GM19193 (cell line): ENCODE data around the gene PPP4C.

ENCODE experiments used
- POLR2A ChIP-seq: IDR thresholded peaks from 4 replicates; pipeline ENCODE4 v1.6.1; 2011; ENCODE audit not compliant: insufficient read depth, insufficient read length; ENCODE audit errors: extremely low read depth

The PPP4C gene

GRCh38 chr16:30085820-30086219 is 10.0 kb downstream of the PPP4C start:
- TF ChIP-seq POLR2A, result no peak

GRCh38 chr16:30086291-30087140 is 10.7 kb downstream of the PPP4C start:
- peak; percentile 13 for TF ChIP-seq POLR2A

GRCh38 chr16:30087181-30087898 is 11.5 kb downstream of the PPP4C start:
- TF ChIP-seq POLR2A, result no peak

GRCh38 chr16:30088237-30088831 is 12.5 kb downstream of the PPP4C start:
- TF ChIP-seq POLR2A, result no peak

- no peak for TF ChIP-seq POLR2A
Observed at GRCh38 chr16:30088832-30089624, 13.2 kb downstream of the PPP4C start.

GRCh38 chr16:30090610-30091331 is 15.0 kb downstream of the PPP4C start:
- no peak for TF ChIP-seq POLR2A

- TF ChIP-seq POLR2A, result peak; percentile 68
Observed at GRCh38 chr16:30091474-30092372, 15.9 kb downstream of the PPP4C start, which contains the start of gene TBX6. TBX6 (minus strand) TSS chr16:30091924; CDS start chr16:30091193, 731 bp downstream.

- TF ChIP-seq POLR2A, result no peak
Observed at GRCh38 chr16:30092373-30093010, 16.7 kb downstream of the PPP4C start.

GRCh38 chr16:30094541-30095165 is 18.9 kb downstream of the PPP4C start:
- no peak for TF ChIP-seq POLR2A

GRCh38 chr16:30095166-30096078 is 19.6 kb downstream of the PPP4C start:
- no peak for TF ChIP-seq POLR2A
